H1 (cell line): Measurements from ENCODE around the gene ONECUT3.

Experiments used
- ASH2L ChIP-seq: fragments of 200-600, 300-600 bp; sonication (generic); IDR thresholded peaks from one replicate; pipeline ENCODE4 v1.7.1; 2017; ENCODE audit warnings: low read length
- CBX5 ChIP-seq: fragments of 300-800, 300-1000 bp; sonication (generic); IDR thresholded peaks from 2 replicates; pipeline ENCODE4 v1.7.1; 2016; ENCODE audit warnings: antibody characterized with exemption, low read length, low read depth
- CREB1 ChIP-seq: IDR thresholded peaks from 2 replicates; pipeline ENCODE4 v1.6.1; 2012; ENCODE audit warnings: inconsistent platforms
- EZH2 ChIP-seq: fragments of 200-600 bp; sonication (generic); IDR thresholded peaks from 2 replicates; pipeline ENCODE4 v1.7.1; 2012; ENCODE audit warnings: low read depth, mild to moderate bottlenecking, moderate library complexity, low read length, inconsistent platforms; ENCODE audit not compliant: severe bottlenecking
- GABPA ChIP-seq: IDR thresholded peaks from 2 replicates; pipeline ENCODE4 v1.6.1; 2011; ENCODE audit warnings: mild to moderate bottlenecking, low read length, moderate library complexity, borderline replicate concordance; ENCODE audit not compliant: insufficient read depth
- GTF2F1 ChIP-seq: IDR thresholded peaks from 2 replicates; pipeline ENCODE4 v1.6.1; 2012; ENCODE audit warnings: low read depth, low read length, improper control_type of control experiment, borderline replicate concordance
- HDAC6 ChIP-seq: IDR thresholded peaks from one replicate; pipeline ENCODE4 v1.7.1; 2012; ENCODE audit warnings: low read depth, mild to moderate bottlenecking, inconsistent platforms, low read length, moderate library complexity
- RXRA ChIP-seq: IDR thresholded peaks from 2 replicates; pipeline ENCODE4 v1.6.1; 2011; ENCODE audit warnings: low read depth, mild to moderate bottlenecking, low read length, moderate library complexity; ENCODE audit not compliant: insufficient read depth
- SAP30 ChIP-seq: fragments of 300-600 bp; sonication (generic); IDR thresholded peaks from 2 replicates; pipeline ENCODE4 v1.7.1; 2012; ENCODE audit warnings: low read length, moderate library complexity, mild to moderate bottlenecking, inconsistent platforms; ENCODE audit not compliant: insufficient read depth, insufficient replicate concordance
- SP1 ChIP-seq: IDR thresholded peaks from 2 replicates; pipeline ENCODE4 v1.6.1; 2011; ENCODE audit warnings: low read depth, low read length
- TF ChIP-seq, protein P1 (sequence below), 3 experiments: IDR thresholded peaks; 1 replicate in 2 of 3; 2 replicates in 1 of 3; pipeline versions ENCODE4 v1.5.1 to v1.6.1; 2011; ENCODE audit warnings: low read length in 3 of 3, mild to moderate bottlenecking in 3 of 3, inconsistent platforms in 2 of 3, low read depth in 1 of 3, moderate library complexity in 1 of 3; ENCODE audit not compliant: insufficient read depth in 1 of 3; ENCODE audit errors: control extremely low read depth in 1 of 3

DNA sequence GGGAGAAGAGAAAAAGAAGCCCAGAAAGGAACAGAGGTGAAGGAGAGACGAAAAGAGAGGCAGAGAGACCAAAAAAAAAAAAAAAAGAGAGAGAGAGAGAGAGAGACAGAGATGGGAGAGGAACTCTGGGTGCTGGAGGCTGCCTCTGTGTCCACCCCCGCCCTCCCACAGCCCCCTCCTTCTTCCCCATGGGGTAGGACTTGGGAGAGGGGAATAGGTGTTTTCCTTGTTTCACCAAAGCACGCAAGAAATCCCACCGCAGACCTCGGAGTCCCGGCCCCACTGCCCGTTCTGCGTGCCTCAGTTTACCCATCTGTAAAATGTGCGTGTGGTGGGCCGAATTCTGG, 4.9 kb downstream of the ONECUT3 start:
- TF ChIP-seq, protein P1, sequence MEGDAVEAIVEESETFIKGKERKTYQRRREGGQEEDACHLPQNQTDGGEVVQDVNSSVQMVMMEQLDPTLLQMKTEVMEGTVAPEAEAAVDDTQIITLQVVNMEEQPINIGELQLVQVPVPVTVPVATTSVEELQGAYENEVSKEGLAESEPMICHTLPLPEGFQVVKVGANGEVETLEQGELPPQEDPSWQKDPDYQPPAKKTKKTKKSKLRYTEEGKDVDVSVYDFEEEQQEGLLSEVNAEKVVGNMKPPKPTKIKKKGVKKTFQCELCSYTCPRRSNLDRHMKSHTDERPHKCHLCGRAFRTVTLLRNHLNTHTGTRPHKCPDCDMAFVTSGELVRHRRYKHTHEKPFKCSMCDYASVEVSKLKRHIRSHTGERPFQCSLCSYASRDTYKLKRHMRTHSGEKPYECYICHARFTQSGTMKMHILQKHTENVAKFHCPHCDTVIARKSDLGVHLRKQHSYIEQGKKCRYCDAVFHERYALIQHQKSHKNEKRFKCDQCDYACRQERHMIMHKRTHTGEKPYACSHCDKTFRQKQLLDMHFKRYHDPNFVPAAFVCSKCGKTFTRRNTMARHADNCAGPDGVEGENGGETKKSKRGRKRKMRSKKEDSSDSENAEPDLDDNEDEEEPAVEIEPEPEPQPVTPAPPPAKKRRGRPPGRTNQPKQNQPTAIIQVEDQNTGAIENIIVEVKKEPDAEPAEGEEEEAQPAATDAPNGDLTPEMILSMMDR (IDR thresholded peaks at IDR 0.05; ENCODE audit: control extremely low read depth in 1 of 3, insufficient read depth in 1 of 3, low read depth in 1 of 3, low read length in 3 of 3), result no peak
- no peak for TF ChIP-seq HDAC6
- TF ChIP-seq GTF2F1, result no peak
- TF ChIP-seq EZH2, result no peak
- no peak for TF ChIP-seq SAP30
- TF ChIP-seq ASH2L, result no peak
- no peak for TF ChIP-seq CBX5
- no peak for TF ChIP-seq RXRA
- TF ChIP-seq SP1, result no peak
- no peak for TF ChIP-seq GABPA
- TF ChIP-seq CREB1, result no peak
